Panc1 (cell line): ENCODE measurements around the gene LIPJ.

Source experiments
- CTCF ChIP-seq: fragments of 450-650 bp; IDR thresholded peaks from 2 replicates; pipeline ENCODE4 v1.5.1; 2017; ENCODE audit warnings: mild to moderate bottlenecking
- POLR2AphosphoS5 ChIP-seq: IDR thresholded peaks from 2 replicates; pipeline ENCODE4 v1.6.1; 2012; ENCODE audit warnings: mild to moderate bottlenecking, low read depth, low read length, moderate library complexity

- TF ChIP-seq CTCF (peak; percentile 59; the same call in 1 of the 2 replicates), POLR2AphosphoS5 (no peak)
Observed at GRCh38 chr10:88565072-88565471, 21.5 kb upstream of the LIPJ start.
